Activated T-helper 17 cell treated with anti-CD3 and anti-CD28 coated beads, Interleukin-2, amount 50 U/mL, for 72 hours (primary cell): ENCODE measurements around the gene PKDREJ. TPM values are rescaled to one million over a fixed set of nuclear protein-coding genes. Genes with fewer than 3 reads are reported as not detected.

ENCODE experiments used
- ATAC-seq: fragments of 150-1000 bp; cut with Tn5 transposase; replicated peaks from 2 replicates; pipeline ENCODE4 v1.10.0; 2021; ENCODE audit warnings: mild to moderate bottlenecking, moderate library complexity
- H3K27ac Mint-ChIP-seq: one replicate; pipeline ENCODE4 v1.8.0; 2022; ENCODE audit warnings: mixed read lengths
- H3K27me3 Mint-ChIP-seq: one replicate; pipeline ENCODE4 v1.8.0; 2022; ENCODE audit warnings: mixed read lengths
- H3K36me3 Mint-ChIP-seq: one replicate; pipeline ENCODE4 v1.8.0; 2022; ENCODE audit warnings: low read depth, mild to moderate bottlenecking, mixed read lengths
- H3K4me1 Mint-ChIP-seq: one replicate; pipeline ENCODE4 v1.8.0; 2022; ENCODE audit warnings: mixed read lengths
- H3K4me3 Mint-ChIP-seq: one replicate; pipeline ENCODE4 v1.8.0; 2022; ENCODE audit warnings: mild to moderate bottlenecking, mixed read lengths
- H3K9me3 Mint-ChIP-seq: one replicate; pipeline ENCODE4 v1.8.0; 2022; ENCODE audit warnings: mixed read lengths
- total RNA-seq, 2 donors: library from RNA; stranded (reverse); gene quantifications; one replicate each; pipeline ENCODE4 v1.2.3, GENCODE V29; 2022

The PKDREJ gene
- total RNA-seq, 2 donors from 2014 or later: not detected

DNA sequence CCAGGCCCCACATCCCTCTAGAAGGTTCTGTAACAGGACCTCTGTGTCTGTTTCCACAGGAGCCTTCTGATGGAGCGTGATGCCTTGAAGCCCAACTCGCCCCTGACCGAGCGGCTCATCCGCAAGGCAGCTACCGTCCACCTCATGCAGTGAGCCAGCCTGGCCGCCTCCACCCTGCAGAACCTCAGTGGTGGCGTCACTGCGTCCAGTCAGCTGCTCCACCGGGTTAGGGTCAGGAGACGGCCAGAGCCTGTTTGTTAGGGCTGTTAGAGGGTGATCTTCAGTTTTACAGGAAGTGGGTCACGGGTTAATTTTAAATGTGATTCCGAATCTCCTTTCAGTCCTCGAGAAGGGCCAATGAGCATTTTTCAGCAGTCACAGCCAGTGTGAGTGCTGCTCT is 29.6 kb upstream of the PKDREJ start:
- Mint-ChIP-seq H3K4me3 (no peak overlapping the region), H3K4me1 (peaks cover 11% of the 10 kb centered on the region), H3K27me3 (no peaks in the 10 kb centered on the region), H3K9me3 (peaks cover 5% of the 10 kb centered on the region), H3K27ac (no peak overlapping the region), H3K36me3 (peaks cover 15% of the 10 kb centered on the region)
- no peak for ATAC-seq

DNA sequence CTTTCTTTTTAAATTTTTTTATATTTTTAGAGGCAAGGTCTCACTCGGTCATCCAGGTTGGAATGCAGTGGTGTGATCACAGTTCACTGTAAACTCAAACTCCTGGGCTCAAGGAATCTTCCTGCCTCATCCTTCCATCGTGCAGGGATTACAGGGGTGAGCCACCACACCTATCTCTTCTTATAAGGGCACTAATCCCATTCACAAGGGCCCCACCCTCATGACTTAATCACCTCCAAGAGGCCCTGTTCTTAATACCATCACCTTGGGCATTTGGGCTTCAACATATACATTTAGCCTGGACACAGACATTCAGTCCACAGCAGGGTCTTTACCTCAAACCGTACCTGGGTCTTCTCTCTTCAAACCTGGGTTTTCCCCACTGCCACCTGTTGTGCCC is 29.0 kb upstream of the PKDREJ start:
- H3K9me3 Mint-ChIP-seq: peaks cover 5% of the 10 kb centered on the region
- no peak overlapping the region for H3K4me3 Mint-ChIP-seq
- H3K27ac Mint-ChIP-seq: no peak overlapping the region
- peaks cover 16% of the 10 kb centered on the region for H3K36me3 Mint-ChIP-seq
- no peaks in the 10 kb centered on the region for H3K27me3 Mint-ChIP-seq
- H3K4me1 Mint-ChIP-seq: peaks cover 16% of the 10 kb centered on the region
- no peak for ATAC-seq

DNA sequence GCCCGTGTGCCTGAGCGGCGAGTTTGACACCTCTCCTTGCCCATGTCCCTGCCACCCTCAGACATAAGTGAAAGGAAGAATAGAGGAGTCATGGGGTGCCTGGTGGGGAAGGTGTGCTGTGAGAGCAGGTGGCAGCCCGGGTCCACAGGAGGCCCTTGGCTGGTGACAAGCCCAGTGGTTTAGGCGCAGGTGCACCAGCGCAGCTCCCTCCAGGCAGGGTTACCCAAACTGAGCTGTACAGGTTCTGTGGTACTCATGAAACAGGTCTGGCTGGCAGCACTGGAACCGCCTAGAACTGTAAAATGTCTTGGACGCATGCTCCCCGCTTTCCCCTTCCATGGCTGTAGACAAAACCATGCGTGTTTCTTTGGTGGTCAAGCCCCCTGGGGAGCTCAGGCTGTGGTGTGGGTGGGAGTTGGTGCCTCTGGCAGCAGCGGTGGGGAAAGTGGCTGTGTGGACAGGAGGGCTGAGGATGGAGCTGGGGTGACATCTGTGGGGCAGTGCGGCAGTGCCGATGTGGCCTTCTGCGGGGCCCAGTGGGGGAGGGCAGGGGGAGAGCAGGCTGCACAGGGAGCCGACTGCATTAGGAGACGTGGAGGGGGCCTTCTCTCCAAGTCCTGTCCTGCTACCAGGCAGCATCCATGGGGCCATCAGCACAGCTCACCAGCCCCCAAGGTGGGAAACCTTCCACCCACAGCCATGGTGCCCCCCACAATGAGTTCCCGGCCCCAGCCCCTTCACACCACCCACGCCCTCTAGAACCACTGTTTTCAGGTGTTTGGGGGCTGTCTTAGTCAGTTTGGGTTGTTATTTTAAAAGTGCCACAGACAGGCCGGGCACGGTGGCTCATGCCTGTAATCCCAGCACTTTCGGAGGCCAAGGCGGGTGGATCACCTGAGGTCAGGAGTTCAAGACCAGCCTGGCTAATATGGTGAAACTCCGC is 28.0 kb upstream of the PKDREJ start:
- Mint-ChIP-seq H3K27me3 (no peaks in the 10 kb centered on the region), H3K36me3 (peaks cover 12% of the 10 kb centered on the region), H3K4me3 (no peak overlapping the region), H3K9me3 (peaks cover 5% of the 10 kb centered on the region), H3K4me1 (peaks cover 12% of the 10 kb centered on the region), H3K27ac (peak overlapping the region; percentile 33)
- no peak for ATAC-seq

DNA sequence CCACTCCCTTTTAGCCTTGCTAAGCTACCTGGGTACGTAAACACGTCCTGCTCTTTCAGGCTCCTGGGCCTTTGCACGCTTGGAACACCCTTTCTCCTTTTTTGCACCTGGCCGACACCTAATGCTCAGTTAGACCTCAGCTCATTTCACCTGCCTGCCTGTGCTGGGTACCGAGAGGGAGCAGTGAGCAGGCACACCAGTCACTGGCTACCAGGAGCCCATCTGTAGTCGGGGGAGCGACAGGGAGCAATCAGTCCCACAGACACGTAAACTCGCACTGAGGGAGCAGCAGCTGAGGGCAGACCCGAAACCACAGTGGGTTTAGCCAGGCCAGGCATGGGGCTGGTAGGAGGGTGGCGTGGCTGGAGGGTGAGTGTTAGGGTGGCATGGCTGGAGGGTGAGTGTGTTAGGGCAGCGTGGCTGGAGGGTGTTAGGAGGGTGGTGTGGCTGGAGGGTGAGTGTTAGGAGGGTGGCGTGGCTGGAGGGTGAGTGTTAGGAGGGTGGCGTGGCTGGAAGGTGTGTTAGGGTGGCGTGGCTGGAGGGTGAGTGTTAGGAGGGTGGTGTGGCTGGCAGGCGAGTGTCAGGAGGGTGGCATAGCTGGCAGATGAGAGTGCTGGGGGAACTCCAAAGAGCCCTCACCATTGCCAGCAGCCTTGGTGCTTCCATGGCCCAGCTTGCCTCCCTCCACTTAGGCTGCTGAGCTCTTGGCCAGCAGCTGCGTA is 27.1 kb upstream of the PKDREJ start:
- H3K4me3 Mint-ChIP-seq: no peak overlapping the region
- ATAC-seq: no peak
- no peaks in the 10 kb centered on the region for H3K27me3 Mint-ChIP-seq
- H3K27ac Mint-ChIP-seq: peak overlapping the region; percentile 33
- H3K9me3 Mint-ChIP-seq: peaks cover 5% of the 10 kb centered on the region
- peaks cover 15% of the 10 kb centered on the region for H3K36me3 Mint-ChIP-seq
- peaks cover 9% of the 10 kb centered on the region for H3K4me1 Mint-ChIP-seq

DNA sequence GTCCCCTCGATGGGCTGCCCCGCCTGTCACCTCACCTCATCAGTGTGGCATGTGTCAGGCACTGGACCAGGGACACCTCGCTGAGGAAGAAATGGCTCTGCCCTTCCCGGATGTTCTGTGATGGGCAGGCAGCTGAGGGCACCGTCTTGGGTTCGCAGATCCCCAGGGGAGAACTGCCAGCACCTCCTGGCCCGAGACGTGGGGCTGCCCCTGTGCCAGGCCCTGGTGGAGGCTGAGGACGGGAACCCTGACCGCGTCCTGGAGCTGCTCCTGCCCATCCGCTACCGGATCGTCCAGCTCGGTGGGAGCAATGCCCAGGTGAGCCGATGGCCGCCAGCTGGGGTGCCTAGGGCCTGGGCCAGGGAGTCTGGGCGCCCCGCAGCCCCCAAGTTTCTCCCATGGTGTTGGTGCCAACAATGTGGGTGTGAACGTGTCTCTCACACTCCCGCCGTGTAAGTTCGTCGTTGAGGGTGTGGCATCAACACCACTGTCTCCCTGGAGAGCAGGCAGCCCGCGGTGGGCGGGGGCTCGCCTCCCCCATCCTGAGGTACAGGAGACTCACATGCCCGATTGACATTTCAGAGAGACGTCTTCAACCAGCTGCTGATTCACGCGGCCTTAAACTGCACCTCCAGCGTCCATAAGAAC is 26.2 kb upstream of the PKDREJ start:
- Mint-ChIP-seq H3K4me1 (peaks cover 9% of the 10 kb centered on the region), H3K27ac (no peak overlapping the region), H3K27me3 (no peaks in the 10 kb centered on the region), H3K9me3 (peaks cover 5% of the 10 kb centered on the region), H3K4me3 (no peak overlapping the region), H3K36me3 (peaks cover 17% of the 10 kb centered on the region)
- no peak for ATAC-seq

DNA sequence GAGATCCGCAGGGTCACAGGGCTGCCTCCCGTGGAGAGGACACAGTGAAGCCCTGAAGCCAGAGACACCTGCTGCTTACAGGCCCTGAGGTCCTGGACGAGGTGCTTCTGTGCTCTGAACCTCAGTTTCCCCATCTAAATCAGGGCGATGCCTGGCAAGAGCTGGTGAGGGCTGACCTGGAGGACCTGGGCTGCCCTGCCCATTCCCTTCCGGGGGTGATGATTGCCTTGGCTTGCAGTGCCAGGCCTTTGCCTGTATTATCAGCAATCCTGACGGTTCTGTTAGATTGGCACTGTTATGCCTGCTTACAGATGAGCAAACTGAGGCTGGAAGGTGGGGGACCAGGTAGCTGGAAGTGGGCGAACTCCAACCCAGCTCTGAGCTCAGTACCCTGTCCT is 25.7 kb upstream of the PKDREJ start:
- Mint-ChIP-seq H3K27ac (peak overlapping the region; percentile 90), H3K9me3 (peaks cover 5% of the 10 kb centered on the region), H3K27me3 (no peaks in the 10 kb centered on the region), H3K36me3 (peaks cover 22% of the 10 kb centered on the region), H3K4me3 (peak overlapping the region; percentile 77), H3K4me1 (peaks cover 9% of the 10 kb centered on the region)
- ATAC-seq: no peak

DNA sequence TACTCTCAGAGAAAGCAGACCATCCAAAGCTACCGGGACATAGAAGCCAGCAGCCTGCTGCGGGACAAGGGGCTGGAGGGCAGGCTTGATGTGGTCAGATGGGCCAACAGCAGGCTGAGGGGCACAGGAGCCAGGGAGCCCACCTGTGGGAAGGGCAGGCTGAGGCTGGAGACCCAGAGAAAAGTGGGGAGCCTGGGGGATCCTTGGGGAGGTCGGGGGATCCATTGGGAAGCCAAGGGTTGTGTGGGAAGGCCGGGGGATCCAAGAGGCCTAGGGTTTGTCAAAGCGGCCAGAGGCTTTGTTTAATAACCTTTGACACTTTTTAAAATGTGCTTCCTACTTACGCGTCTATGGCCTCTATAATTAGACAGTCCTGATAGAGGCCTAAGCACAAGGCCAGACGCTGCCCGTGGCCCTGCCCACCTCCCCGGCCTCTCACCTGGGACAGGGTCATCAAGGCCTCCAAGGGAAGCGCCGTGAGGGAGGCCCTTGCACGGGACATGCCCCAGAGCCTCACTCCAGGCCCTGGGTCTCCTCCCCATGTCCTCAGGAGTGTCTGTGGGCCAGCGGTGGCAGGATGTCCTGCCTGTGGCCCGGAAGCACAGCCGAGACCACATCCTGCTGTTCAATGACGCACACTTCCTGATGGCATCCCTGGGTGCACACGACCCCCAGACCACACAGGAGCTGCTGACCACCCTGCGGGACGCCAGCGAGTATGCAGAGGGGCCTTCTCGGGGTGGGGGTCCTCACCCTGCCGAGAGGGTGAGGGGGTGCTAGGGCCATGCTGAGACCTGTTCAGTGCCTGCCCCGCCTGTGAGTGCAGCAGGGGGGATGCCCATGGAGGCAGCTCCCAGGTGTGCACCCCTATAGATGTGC is 25.0 kb upstream of the PKDREJ start:
- H3K36me3 Mint-ChIP-seq: peaks cover 23% of the 10 kb centered on the region

DNA sequence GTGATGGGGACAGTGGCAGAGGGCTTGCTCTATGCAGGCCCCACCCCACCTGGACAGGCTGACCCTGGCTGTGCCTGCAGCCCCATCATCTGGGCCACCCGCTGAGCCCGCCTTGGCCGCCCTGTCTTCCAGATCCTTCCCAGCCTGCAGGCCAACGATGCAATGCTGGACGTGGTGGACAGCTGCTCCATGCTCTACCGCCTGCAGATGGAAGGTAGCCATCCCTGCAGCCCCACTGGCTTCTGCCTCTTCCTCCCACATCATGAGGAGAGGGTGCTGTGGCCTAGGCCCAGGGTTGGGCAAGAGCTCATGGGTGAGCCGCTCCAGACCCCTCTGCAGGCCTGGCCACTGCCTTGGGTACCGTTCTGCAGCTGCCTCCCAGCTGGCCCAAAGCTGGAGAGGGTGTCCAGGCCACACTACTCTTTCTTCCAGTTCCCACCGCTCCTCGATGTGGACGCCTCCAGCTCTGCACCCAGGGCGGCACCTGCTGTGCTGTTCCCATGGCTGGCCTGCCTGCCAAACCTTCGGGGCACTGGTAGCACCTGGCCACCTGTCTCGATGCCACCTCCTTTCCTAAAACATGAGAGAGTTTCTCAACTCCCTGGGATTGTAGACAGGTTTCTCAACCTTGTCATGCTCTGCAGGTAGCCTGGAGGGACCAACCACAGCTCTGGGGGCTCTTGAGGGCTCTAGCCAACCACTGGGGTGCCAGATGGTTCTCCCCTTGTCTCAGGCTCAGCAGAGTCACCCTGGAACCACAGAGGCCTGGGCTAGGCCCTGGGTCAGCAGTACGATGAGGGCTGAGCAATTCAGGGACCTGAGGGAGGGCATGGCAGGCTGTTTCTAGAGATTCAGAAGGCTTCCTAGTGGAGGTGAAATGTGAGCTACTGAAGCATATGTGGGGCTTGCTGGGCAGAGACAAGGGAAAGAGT is 24.1 kb upstream of the PKDREJ start:
- H3K36me3 Mint-ChIP-seq: peaks cover 19% of the 10 kb centered on the region
- no peaks in the 10 kb centered on the region for H3K27me3 Mint-ChIP-seq
- peak overlapping the region; percentile 77 for H3K4me3 Mint-ChIP-seq
- peak overlapping the region; percentile 90 for H3K27ac Mint-ChIP-seq
- peaks cover 9% of the 10 kb centered on the region for H3K4me1 Mint-ChIP-seq
- H3K9me3 Mint-ChIP-seq: peaks cover 2% of the 10 kb centered on the region
- no peak for ATAC-seq

More for the DNA sequence above, 25.0 kb upstream of the PKDREJ start:
- Mint-ChIP-seq H3K4me3 (peak overlapping the region; percentile 77), H3K27me3 (no peaks in the 10 kb centered on the region), H3K9me3 (peaks cover 5% of the 10 kb centered on the region), H3K27ac (peak overlapping the region; percentile 90), H3K4me1 (peaks cover 9% of the 10 kb centered on the region)
- ATAC-seq: peak; percentile 92

DNA sequence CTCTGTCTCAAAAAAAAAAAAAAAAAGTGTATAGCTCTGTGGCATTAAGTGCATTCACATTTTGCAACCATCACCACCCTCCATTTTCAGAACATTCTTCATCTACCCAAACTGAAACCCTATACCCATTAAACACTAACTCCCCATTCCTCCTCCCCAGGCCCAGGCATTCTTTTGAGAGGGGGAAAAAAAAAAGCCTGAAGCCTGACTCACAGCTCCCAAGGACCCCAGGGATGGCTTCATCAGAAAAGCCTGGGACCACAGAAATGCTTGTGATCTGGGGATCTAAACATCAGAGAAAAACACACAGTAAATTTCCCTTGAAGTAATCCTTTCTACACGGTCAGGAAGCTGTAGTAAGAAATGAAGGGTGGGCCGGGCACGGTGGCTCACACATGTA is 22.9 kb upstream of the PKDREJ start:
- Mint-ChIP-seq H3K27me3 (no peaks in the 10 kb centered on the region), H3K4me1 (peaks cover 9% of the 10 kb centered on the region), H3K9me3 (no peaks in the 10 kb centered on the region), H3K27ac (no peak overlapping the region), H3K36me3 (peaks cover 18% of the 10 kb centered on the region), H3K4me3 (no peak overlapping the region)
- no peak for ATAC-seq

DNA sequence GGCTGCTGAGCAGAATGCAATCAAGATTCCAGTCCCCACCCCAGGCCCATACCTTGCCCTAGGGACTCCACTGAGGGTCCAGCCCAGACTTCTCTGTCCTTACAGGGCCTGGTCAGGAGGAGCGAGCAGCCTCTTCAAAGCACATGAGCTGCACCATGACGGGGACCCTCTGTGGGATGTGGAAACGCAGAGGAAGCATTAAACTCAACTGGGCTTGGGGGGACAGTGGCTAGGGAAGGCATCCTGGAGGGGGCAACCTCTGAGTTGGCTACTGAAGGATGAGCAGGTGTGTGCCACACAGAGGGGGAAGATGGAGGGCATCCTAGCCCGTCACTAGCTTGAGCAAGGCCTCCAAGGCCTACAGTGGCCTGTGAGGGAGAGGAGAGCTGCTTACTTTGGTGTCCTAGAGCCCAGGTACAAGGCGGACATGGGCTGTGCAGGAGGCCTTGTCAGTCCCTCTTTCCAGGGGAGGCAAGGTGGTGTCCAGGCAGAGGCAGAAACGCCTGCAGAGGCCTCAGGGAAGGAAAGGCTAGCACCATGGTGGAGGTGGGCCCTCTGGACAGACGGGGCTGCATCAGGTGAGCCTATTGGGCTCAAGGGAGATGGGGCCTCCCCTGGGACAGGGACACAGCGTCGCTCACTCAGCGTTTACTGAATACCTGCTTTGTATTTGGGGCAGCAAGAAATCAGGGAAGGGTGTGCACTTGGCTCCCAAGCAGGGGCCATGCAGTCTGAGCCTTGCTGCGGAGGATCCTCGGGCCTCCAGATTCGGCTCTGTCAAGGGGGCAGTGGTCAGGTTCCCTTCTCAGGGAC is 18.9 kb upstream of the PKDREJ start:
- peaks cover 20% of the 10 kb centered on the region for H3K36me3 Mint-ChIP-seq
- H3K27me3 Mint-ChIP-seq: no peaks in the 10 kb centered on the region
- H3K27ac Mint-ChIP-seq: peak overlapping the region; percentile 2
- peaks cover under 1% of the 10 kb centered on the region for H3K4me1 Mint-ChIP-seq
- no peak for ATAC-seq
- no peak overlapping the region for H3K4me3 Mint-ChIP-seq
- H3K9me3 Mint-ChIP-seq: no peaks in the 10 kb centered on the region

DNA sequence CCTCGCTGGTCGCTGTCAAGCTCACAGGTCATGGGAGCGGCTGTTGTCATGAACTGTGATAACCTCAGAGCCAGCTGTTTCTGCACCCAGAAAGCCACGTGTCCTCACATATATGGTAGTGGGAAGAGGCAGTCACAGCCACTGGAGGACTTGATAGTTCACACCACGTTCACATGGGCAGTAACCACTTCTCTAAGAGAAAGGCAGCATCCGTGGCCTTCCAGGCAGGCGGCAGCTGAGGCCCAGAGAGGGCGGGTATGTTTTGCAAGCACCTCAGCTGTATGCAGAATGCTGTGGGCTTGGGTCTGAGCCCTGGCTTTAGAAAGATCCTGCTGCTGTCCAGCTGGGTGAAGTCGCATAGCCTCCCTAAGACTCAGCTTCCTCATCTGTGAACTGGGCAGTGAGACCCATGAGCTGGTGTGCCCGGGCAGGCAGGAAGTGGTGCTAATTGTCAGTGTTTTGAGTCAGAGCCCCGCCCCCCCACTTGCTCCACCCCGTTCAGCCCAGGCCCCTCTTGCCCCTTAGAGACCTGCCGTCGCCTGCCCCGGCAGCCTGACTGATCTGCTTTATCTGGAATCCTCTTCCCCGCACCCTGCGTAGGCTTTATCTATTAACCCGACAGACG is 18.0 kb upstream of the PKDREJ start:
- Mint-ChIP-seq H3K27ac (peak overlapping the region; percentile 2), H3K4me1 (no peaks in the 10 kb centered on the region), H3K27me3 (no peaks in the 10 kb centered on the region), H3K36me3 (peaks cover 17% of the 10 kb centered on the region), H3K4me3 (no peak overlapping the region), H3K9me3 (no peaks in the 10 kb centered on the region)
- no peak for ATAC-seq
